CD14-positive monocyte (primary cell): Measurements from ENCODE around the gene SHROOM3. TPM values are rescaled to one million over a fixed set of nuclear protein-coding genes. Genes with fewer than 3 reads are reported as not detected.

Experiments used
- DNase-seq, 3 donors: peaks; one replicate each; pipeline ENCODE4 v3.0.0-alpha.2; 2011 to 2022
- H2AFZ ChIP-seq: 2 replicates; pipeline ENCODE4 v1.6.0; 2012; ENCODE audit warnings: mild to moderate bottlenecking, low read depth, low read length, inconsistent platforms; ENCODE audit not compliant: insufficient read depth, poor library complexity, severe bottlenecking
- H3K27ac ChIP-seq, 2 donors: 1 replicate in 1 of 2; 2 replicates in 1 of 2; pipeline ENCODE4 v1.5.1; 2012 to 2013; ENCODE audit warnings: low read length in 2 of 2, control low read depth in 1 of 2, inconsistent platforms in 1 of 2, low read depth in 1 of 2, mild to moderate bottlenecking in 1 of 2
- H3K27me3 ChIP-seq, 2 donors: one replicate each; pipeline versions ENCODE4 v1.6.0 to v1.6.1; 2011 to 2013; ENCODE audit warnings: low read length in 2 of 2; ENCODE audit not compliant: control insufficient read depth in 2 of 2, insufficient read depth in 2 of 2
- H3K36me3 ChIP-seq, 2 donors: replicated peaks in 1 of 2; 1 replicate in 1 of 2; 2 replicates in 1 of 2; pipeline versions ENCODE4 v1.5.1 to v1.6.1; 2012 to 2013; ENCODE audit warnings: low read length in 2 of 2, control low read depth in 1 of 2, inconsistent platforms in 1 of 2, mild to moderate bottlenecking in 1 of 2; ENCODE audit not compliant: insufficient read depth in 2 of 2, control insufficient read depth in 1 of 2
- H3K4me1 ChIP-seq, 2 donors: 1 replicate in 1 of 2; 2 replicates in 1 of 2; pipeline versions ENCODE4 v1.5.1 to v1.6.1; 2012 to 2013; ENCODE audit warnings: low read length in 2 of 2, control low read depth in 1 of 2, inconsistent platforms in 1 of 2, mild to moderate bottlenecking in 1 of 2, moderate library complexity in 1 of 2; ENCODE audit not compliant: insufficient read depth in 2 of 2, control insufficient read depth in 1 of 2
- H3K4me2 ChIP-seq: replicated peaks from 2 replicates; pipeline ENCODE3; 2012; ENCODE audit warnings: low read length, moderate library complexity, mild to moderate bottlenecking; ENCODE audit not compliant: poor library complexity, severe bottlenecking; ENCODE audit errors: extremely low read depth
- H3K4me3 ChIP-seq, 3 experiments: fragments of 200-600 bp in 1 of 3; sonication (generic) in 1 of 3; replicated peaks in 1 of 3; 1 replicate in 2 of 3; 2 replicates in 1 of 3; pipeline ENCODE4 v1.5.1; 2011 to 2013; ENCODE audit warnings: low read length in 3 of 3, mild to moderate bottlenecking in 3 of 3, control low read depth in 2 of 3, low read depth in 2 of 3, inconsistent platforms in 1 of 3, moderate library complexity in 1 of 3
- H3K79me2 ChIP-seq: 2 replicates; pipeline ENCODE4 v1.6.0; 2012; ENCODE audit warnings: mild to moderate bottlenecking, control low read depth, inconsistent platforms, low read length, moderate library complexity; ENCODE audit not compliant: insufficient read depth
- H3K9ac ChIP-seq: 2 replicates; pipeline ENCODE4 v1.6.0; 2017; ENCODE audit warnings: low read length, mild to moderate bottlenecking; ENCODE audit not compliant: insufficient read depth, poor library complexity, severe bottlenecking
- H3K9me3 ChIP-seq, 2 donors: replicated peaks in 1 of 2; 1 replicate in 1 of 2; 2 replicates in 1 of 2; pipeline versions ENCODE4 v1.5.1 to v1.6.1; 2012 to 2013; ENCODE audit warnings: low read length in 2 of 2, control low read depth in 1 of 2; ENCODE audit not compliant: control insufficient read depth in 1 of 2, insufficient read depth in 1 of 2
- H4K20me1 ChIP-seq: 2 replicates; pipeline ENCODE4 v1.6.0; 2012; ENCODE audit warnings: mild to moderate bottlenecking, low read length, control low read depth, moderate library complexity; ENCODE audit not compliant: insufficient read depth
- H3K27ac Mint-ChIP-seq, 7 donors: one replicate each; pipeline ENCODE4 v1.8.0; 2020; ENCODE audit warnings: mild to moderate bottlenecking in 7 of 7, mixed read lengths in 7 of 7, moderate library complexity in 6 of 7, inconsistent platforms in 2 of 7
- H3K27me3 Mint-ChIP-seq, 3 donors: one replicate each; pipeline ENCODE4 v1.8.0; 2021 to 2022; ENCODE audit warnings: low read depth in 3 of 3, mild to moderate bottlenecking in 3 of 3, mixed read lengths in 3 of 3, moderate library complexity in 3 of 3, inconsistent platforms in 1 of 3
- H3K36me3 Mint-ChIP-seq, 2 donors: one replicate each; pipeline ENCODE4 v1.8.0; 2020; ENCODE audit warnings: mixed read lengths in 2 of 2, inconsistent platforms in 1 of 2, mild to moderate bottlenecking in 1 of 2
- H3K4me1 Mint-ChIP-seq: one replicate; pipeline ENCODE4 v1.8.0; 2020; ENCODE audit warnings: mild to moderate bottlenecking, mixed read lengths
- H3K4me3 Mint-ChIP-seq, 2 donors: one replicate each; pipeline ENCODE4 v1.8.0; 2020; ENCODE audit warnings: mild to moderate bottlenecking in 2 of 2, mixed read lengths in 2 of 2, moderate library complexity in 1 of 2
- H3K9me3 Mint-ChIP-seq, 7 donors: one replicate each; pipeline ENCODE4 v1.8.0; 2020 to 2022; ENCODE audit warnings: mixed read lengths in 7 of 7, mild to moderate bottlenecking in 6 of 7, moderate library complexity in 6 of 7, inconsistent platforms in 2 of 7
- CTCF ChIP-seq: fragments of 200-600 bp; IDR thresholded peaks from one replicate; pipeline ENCODE4 v1.8.0; 2022; ENCODE audit warnings: antibody characterized with exemption, mild to moderate bottlenecking
- WGBS: methylation state at CpG from one replicate; pipeline ENCODE4 v1.1.5; 2013; ENCODE audit warnings: missing lambda C conversion rate; ENCODE audit not compliant: insufficient coverage; 5-methylcytosine and 5-hydroxymethylcytosine counted together
- intact Hi-C, 2 donors: fragments of 100-400 bp; cut with micrococcal nuclease; formaldehyde crosslinking; loops; one replicate each; pipeline versions ENCODE4 v1.15.0 to v1.15.1; 2023
- polyA plus RNA-seq, 3 donors: library from polyadenylated mRNA; depleted of rRNA in 1 of 3; unstranded in 2 of 3; stranded (reverse) in 1 of 3; fragments of 300-500 nt in 2 of 3; fragments of >200 nt in 1 of 3; fragmentation: Illumina TruSeq in 2 of 3; gene quantifications; 1 replicate in 2 of 3; 2 replicates in 1 of 3; pipeline ENCODE4 v1.2.3, GENCODE V29; 2012 to 2021

The SHROOM3 gene
- polyA plus RNA-seq, 3 donors: not detected

DNA sequence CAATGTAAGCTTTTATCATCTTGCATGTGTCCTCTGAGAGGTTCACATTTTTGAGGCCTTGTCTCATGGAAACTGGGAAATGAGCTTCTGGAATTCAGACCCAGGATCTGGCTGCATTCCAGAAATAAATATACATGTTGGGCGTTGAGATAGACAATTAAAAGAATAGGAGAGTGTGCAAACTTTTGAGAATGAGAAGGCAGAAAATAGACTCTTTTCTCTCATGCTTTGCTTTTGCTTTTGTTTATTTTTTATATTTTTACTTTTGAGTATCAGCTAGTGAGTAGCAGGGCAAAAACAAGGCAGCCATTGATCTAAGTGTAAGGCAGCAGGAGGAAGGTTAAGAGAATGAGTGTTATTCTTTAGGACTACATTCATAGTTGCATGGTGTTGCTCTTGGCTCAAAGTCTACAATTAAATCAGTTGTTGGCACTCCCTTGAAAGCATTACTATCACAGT, 12.4 kb downstream of the SHROOM3 start:
- no peaks in the 10 kb centered on the region for H4K20me1 ChIP-seq
- Mint-ChIP-seq H3K27me3 (peaks cover 0 to 5% (median 2%) of the 10 kb centered on the region in 3 donors), H3K36me3 (no peaks in the 10 kb centered on the region), H3K27ac (no peak overlapping the region), H3K4me1 (no peaks in the 10 kb centered on the region), H3K4me3 (no peak overlapping the region), H3K9me3 (no peaks in the 10 kb centered on the region)
- intact Hi-C loops: no loop called here
- no peak overlapping the region for H3K4me3 ChIP-seq
- H3K79me2 ChIP-seq: no peaks in the 10 kb centered on the region
- H3K9ac ChIP-seq: no peak overlapping the region
- WGBS: 100% methylated on average over 1 of the region's 1 CpG
- H3K4me1 ChIP-seq: no peaks in the 10 kb centered on the region
- no peaks in the 10 kb centered on the region for H3K27me3 ChIP-seq
- H3K27ac ChIP-seq: no peak overlapping the region
- no peak overlapping the region for H2AFZ ChIP-seq
- DNase-seq: no peak
- no peaks in the 10 kb centered on the region for H3K36me3 ChIP-seq
- no peak overlapping the region for H3K4me2 ChIP-seq
- no peak for TF ChIP-seq CTCF
- no peaks in the 10 kb centered on the region for H3K9me3 ChIP-seq

GRCh38 chr4:76448211-76448610, 13.2 kb downstream of the SHROOM3 start:
- Histone ChIP-seq H3K4me2 (no peak overlapping the region), H3K36me3 (no peaks in the 10 kb centered on the region), H3K27me3 (no peaks in the 10 kb centered on the region), H3K27ac (no peak overlapping the region), H2AFZ (no peak overlapping the region), H3K9me3 (no peaks in the 10 kb centered on the region), H3K4me1 (no peaks in the 10 kb centered on the region), H4K20me1 (no peaks in the 10 kb centered on the region), H3K9ac (no peak overlapping the region), H3K79me2 (no peaks in the 10 kb centered on the region), H3K4me3 (no peak overlapping the region)
- Mint-ChIP-seq H3K27ac (no peak overlapping the region), H3K4me1 (no peaks in the 10 kb centered on the region), H3K36me3 (no peaks in the 10 kb centered on the region), H3K9me3 (no peaks in the 10 kb centered on the region), H3K27me3 (peaks cover 0 to 5% (median 2%) of the 10 kb centered on the region in 3 donors), H3K4me3 (no peak overlapping the region)
- intact Hi-C loops: no loop called here
- DNase-seq: no peak
- TF ChIP-seq CTCF: no peak
- WGBS: 92% methylated on average over 3 of the region's 3 CpGs
